Inferior parietal cortex (tissue), 1 donor: ENCODE measurements around the gene CLSTN2.

Experiments used
- DNase-seq: peaks from one replicate; pipeline ENCODE4 v3.0.0-alpha.2; 2016; ENCODE audit errors: extremely low spot score

CLSTN2 gene

GRCh38 chr3:140284372-140284771 is 349.4 kb downstream of the CLSTN2 start:
- no peak for DNase-seq

- DNase-seq: no peak
These were observed 350.4 kb downstream of the CLSTN2 start for GRCh38 chr3:140285380-140285779.

- DNase-seq: no peak
These were observed 353.6 kb downstream of the CLSTN2 start for GRCh38 chr3:140288595-140288994.

- DNase-seq: no peak
These were observed 355.1 kb downstream of the CLSTN2 start for GRCh38 chr3:140290105-140290504.

- no peak for DNase-seq
These were observed 357.2 kb downstream of the CLSTN2 start for GRCh38 chr3:140292170-140292569.

- DNase-seq: no peak
These were observed 357.7 kb downstream of the CLSTN2 start for GRCh38 chr3:140292684-140293083.

GRCh38 chr3:140294058-140294457 is 359.1 kb downstream of the CLSTN2 start:
- no peak for DNase-seq

- DNase-seq: no peak
These were observed 361.9 kb downstream of the CLSTN2 start for GRCh38 chr3:140296796-140297352.

GRCh38 chr3:140298043-140298442 is 363.1 kb downstream of the CLSTN2 start:
- DNase-seq: no peak

GRCh38 chr3:140298569-140299070 is 363.6 kb downstream of the CLSTN2 start:
- no peak for DNase-seq

GRCh38 chr3:140303875-140304274 is 368.9 kb downstream of the CLSTN2 start:
- DNase-seq: no peak

- DNase-seq: no peak
These were observed 373.6 kb downstream of the CLSTN2 start for GRCh38 chr3:140308535-140308934.

- DNase-seq: no peak
These were observed 376.4 kb downstream of the CLSTN2 start for GRCh38 chr3:140311428-140311827.

- no peak for DNase-seq
These were observed 381.0 kb downstream of the CLSTN2 start for GRCh38 chr3:140315955-140316354.

- DNase-seq: no peak
These were observed 381.5 kb downstream of the CLSTN2 start for GRCh38 chr3:140316466-140316865.

GRCh38 chr3:140316868-140317400 is 381.9 kb downstream of the CLSTN2 start:
- DNase-seq: no peak

GRCh38 chr3:140319739-140320138 is 384.8 kb downstream of the CLSTN2 start:
- DNase-seq: no peak

GRCh38 chr3:140323561-140323960 is 388.6 kb downstream of the CLSTN2 start:
- no peak for DNase-seq

GRCh38 chr3:140332131-140332530 is 397.1 kb downstream of the CLSTN2 start:
- no peak for DNase-seq

- no peak for DNase-seq
These were observed 399.3 kb downstream of the CLSTN2 start for GRCh38 chr3:140334132-140334929.

GRCh38 chr3:140336465-140336864 is 401.5 kb downstream of the CLSTN2 start:
- DNase-seq: no peak

GRCh38 chr3:140338916-140339315 is 403.9 kb downstream of the CLSTN2 start:
- DNase-seq: no peak

- no peak for DNase-seq
These were observed 406.2 kb downstream of the CLSTN2 start for GRCh38 chr3:140341203-140341602.
